ELR (cell line): ENCODE data around the gene FKBP5.
"Not testable (repeated sequence)": the region's sequence is repeated elsewhere in the genome, so short reads cannot be mapped to it uniquely, and the experiment has no call there.

ENCODE experiments used
- DNase-seq: peaks from one replicate; pipeline ENCODE4 v3.0.0-alpha.2; 2015; ENCODE audit warnings: low read depth

FKBP5 gene

DNA sequence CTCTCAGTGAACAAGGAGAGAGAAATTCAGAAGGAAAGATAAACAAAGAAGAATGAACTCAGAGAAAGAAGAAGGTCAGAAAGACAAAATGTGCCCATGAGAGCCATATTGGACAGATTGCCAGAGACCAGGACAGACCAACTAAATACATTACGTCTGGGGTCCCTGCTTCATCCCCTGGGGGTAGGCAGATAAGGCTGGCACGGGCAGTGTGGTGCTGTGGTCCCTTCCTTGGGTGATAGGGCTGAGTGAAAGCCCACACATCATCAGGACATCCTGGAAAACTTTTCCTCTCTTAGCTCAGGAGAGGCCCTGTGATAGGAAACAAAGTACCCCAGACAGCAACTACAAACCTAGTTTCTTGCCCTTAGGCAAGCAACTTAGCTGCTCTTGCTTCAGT is 34.9 kb upstream of the FKBP5 start:
- no peak for DNase-seq

GRCh38 chr6:35722121-35722761 is 33.5 kb upstream of the FKBP5 start:
- DNase-seq, result no peak

GRCh38 chr6:35719830-35720733 is 31.4 kb upstream of the FKBP5 start:
- DNase-seq, result peak; percentile 58

GRCh38 chr6:35719404-35719829 is 30.7 kb upstream of the FKBP5 start:
- DNase-seq, result no peak

DNA sequence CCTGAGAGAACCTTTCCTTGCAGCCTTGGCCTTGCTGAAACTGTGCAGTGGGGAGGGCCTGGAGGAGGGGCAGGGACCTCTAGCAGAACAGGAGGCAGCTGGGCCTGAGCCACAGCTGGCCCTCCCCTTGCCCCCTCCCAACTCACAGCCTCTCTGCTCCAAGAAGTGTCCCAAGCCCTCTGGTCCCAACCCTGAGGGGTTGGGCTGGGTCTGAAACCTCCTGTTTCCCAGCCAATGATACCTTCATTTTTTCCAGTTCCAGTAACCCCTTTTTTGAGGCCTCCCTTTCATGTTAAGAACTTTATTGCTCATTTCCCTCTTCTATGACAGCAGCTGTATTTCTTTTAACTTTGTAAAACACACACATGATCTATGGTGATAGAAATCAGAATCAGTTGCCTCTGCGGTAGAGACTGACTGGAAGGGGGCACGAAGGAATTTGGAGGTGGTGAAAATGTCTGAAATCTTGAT is 30.2 kb upstream of the FKBP5 start:
- no peak for DNase-seq

DNA sequence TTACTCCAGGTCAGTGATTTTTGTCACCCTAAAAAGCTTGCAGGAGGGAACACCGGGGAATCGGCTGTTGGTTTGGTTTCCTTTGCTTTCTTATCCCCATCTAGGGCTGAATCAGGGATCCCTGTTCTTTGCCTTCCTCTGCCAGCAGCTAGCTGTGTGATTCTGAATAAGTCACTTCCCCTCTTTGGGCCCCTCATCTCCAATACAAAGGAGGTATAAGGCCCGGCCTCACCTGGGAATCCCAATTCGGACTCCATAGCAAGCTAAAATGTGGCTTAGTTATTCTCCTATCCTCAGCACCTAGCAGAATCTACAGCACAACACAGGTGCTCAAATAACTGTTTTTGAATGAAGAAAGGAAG is 29.6 kb upstream of the FKBP5 start:
- no peak for DNase-seq

DNA sequence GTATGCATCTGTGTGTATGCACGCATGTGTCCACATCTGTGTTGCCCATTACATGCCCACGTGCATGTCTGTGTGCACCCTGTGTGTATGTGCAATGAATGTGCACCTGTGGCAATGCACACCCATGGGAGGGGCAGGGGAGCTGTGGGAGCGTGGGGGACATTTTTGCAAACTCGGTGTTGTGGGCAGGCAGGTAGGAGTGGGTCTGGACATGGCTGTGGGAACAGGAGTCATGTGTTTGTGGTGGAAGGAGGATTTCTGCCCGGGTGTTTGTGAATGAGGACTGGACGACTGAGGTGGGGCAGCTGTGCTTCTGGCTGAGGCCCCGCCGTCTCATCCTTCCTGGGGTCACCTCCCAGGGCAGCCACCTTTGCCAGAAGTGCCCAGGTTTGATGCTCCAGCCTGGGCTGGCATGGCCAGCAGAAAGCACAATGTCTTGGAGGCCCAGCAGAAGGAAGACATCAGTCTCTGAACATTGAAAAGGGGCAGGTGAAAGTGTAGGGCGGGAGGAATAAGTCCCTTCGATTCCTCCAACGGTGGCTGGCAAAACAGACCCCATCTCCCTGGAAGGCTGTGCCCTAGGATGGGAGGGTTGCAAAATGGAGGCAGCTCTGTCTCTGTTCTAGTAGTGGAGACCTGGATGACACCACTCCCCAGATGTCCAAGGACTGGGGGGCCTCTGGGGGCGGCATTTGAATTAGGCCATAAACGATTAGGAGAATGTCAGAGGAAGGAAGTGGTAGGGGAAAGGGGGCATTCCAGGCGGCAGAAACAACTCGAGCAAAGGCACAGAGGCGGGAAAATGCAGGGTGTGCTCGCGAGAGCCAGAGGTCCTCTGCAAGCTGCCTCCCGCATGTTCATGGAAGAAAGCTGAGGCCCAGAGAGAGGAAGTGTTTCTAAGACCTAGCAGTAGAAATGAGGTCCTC is 29.0 kb upstream of the FKBP5 start:
- no peak for DNase-seq

DNA sequence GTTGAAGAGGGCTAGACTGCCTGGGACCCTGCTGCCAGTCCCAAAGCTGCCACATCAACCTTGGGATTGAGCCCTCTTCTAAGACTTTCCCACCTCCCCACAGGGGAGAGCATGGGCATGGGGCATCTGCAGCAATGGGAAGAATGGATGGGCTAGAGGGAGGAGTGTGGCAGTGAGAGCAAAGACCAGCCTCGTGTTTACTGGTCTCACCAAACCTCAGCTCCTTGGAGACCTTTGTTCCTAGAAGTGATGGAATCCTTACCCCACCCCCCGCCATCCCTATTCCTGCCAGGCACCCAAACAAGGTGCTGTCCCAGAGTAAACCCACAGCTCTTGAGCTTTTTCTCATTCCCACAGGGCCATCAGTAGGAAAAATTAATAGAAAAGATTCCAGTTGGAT is 28.1 kb upstream of the FKBP5 start:
- no peak for DNase-seq

DNA sequence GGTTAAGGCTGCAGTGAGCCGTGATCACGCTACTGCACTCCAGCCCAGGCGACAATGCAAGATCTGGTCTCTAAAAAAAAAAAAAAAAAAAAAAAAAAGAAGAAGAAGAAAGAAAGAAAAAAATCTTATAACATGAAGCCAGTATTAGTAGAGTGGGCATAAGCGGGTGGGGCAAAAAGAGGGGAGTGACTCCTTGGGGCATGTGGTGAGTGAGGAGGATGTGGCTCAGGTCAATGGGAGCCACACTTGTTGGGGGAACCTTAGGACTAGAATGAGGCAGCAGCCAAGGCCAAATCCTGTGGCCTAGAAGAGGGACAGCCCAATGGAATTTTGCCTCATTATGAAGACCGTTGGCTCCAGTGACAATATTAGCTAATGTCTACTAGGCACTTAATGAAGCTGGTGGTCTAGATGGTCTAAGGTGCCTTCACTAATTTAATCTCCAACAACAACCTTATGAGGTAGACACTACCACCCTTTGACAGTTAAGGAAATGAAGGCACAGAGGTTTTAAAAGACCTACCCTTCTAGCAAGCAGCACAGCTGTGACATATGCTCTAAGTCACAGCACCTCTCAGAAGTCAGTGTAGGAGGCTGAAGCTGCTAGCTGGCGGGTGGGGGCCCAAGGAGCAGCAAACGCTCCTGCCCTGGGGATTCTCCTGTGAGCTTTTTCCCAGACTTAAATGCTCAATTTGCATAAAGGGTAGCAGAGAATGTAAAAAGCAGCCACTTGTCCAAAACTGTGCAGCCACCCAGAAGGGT is 24.5 kb upstream of the FKBP5 start:
- no peak for DNase-seq

- no peak for DNase-seq
These were observed 23.0 kb upstream of the FKBP5 start for GRCh38 chr6:35711731-35712130.

DNA sequence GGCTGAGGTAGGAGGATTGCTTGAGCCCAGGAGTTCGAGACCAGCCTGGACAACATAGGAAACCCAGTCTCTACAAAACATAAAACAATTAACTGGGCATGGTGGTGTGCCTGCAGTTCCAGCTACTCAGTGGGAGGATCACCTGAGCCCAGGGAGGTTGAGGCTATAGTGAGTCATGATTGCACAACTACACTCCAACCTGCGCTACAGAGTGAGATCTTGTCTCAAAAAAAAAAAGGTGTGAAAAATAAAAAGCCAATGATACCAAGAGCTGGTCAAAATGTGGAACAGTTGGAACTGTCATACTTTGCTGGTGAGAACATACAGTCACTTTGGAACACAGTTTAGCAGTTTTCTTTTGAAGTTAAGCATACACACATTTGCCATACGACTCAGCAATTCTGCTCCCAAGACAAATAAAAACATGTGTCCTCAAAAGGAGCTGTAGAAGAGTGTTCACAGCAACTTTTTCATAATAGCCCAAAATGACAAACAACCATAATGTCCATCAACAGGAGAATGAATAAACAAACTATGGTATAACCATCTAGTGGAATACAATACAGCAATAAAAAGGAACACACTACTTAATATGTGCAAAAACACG is 21.6 kb upstream of the FKBP5 start:
- DNase-seq, result no peak

- DNase-seq, result no peak
These were observed 19.9 kb upstream of the FKBP5 start for GRCh38 chr6:35708585-35708984.

GRCh38 chr6:35707714-35708407 is 19.1 kb upstream of the FKBP5 start:
- no peak for DNase-seq

DNA sequence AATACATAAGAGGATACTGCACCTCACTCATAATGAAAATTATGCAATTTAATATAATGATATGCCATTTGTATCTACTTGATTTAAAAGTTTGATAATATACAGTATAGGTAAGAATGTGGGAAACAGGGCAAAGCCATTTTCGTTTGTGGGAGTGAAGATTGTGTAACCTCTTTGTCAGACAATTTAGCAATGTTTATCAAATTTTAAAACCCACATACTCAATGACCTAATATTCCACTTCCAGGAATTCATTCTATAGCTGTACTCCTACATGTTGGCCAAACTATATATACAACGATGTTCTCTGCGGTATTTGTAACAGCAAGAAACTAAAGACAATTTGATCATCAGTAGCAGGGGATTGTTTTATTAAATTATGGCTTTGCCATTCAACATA is 17.8 kb upstream of the FKBP5 start:
- DNase-seq, result no peak

DNA sequence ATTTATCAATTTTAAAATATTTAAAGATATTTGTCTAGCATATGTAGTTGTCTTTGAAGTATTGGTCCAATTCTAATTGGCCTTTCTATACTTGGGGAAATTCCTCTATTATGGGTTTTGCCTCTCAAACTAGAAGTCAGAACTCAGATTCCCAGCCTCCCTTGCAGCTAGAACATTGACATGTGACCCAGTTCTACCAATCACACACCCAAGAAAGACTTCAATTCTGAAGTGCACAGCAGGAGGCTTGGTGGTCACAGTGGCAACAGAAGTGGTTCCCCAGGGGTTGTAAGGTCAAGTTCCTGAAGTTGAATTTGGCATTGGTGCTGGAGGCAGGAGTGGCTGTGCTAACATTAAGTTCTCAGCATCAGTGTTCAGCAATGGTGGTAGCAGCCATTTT is 14.8 kb upstream of the FKBP5 start:
- DNase-seq, result no peak

DNA sequence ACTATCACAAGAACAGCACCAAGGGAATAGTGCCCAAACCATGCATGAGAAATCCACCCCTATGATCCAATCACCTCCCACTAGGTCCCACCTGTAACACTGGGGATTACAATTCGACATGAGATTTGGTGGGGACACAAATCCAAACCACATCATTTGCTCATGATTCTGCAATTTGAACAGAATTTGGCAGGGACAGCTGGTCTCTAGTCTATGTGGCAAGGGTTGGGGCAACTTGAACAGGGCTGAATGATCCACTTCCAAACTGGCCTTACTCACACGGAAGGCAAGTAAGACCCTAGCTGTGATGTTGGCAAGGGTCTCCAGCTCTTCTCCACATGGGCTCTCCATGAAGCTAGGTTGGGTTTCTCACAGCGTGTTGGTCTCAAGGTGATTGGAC is 10.1 kb upstream of the FKBP5 start:
- DNase-seq, result no peak

DNA sequence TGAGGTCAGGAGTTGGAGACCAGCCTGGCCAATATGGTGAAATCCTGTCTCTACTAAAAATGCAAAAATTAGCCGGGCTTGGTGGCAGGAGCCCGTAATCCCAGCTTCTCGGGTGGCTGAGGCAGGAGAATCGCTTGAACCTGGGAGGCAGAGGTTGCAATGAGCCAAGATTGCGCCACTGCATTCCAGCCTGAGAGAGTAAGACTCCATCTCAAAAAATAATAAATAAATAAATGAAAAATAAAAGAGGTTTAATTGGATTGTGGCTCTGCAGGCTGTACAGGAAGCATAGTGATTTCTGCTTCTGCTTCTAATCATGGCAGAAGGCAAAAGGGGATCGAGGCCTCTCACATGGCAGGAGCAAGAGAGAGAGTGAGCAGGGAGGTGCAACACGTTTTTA is 9.7 kb upstream of the FKBP5 start:
- DNase-seq, result not testable (repeated sequence)

GRCh38 chr6:35694462-35694861 is 5.7 kb upstream of the FKBP5 start:
- peak; percentile 75 for DNase-seq

- DNase-seq, result no peak
These were observed 2.5 kb upstream of the FKBP5 start for GRCh38 chr6:35691027-35691824.

GRCh38 chr6:35690484-35690883 is 1.8 kb upstream of the FKBP5 start:
- no peak for DNase-seq
